IMR-90 (cell line): ENCODE measurements around the gene SH3RF1. TPM values are rescaled to one million over a fixed set of nuclear protein-coding genes. Genes with fewer than 3 reads are reported as not detected.

Experiments
- ATAC-seq: fragments of 200-7000 bp; cut with Tn5 transposase; 2 replicates; pipeline ENCODE4 v1.9.1; 2020; ENCODE audit warnings: low read depth, mild to moderate bottlenecking, moderate library complexity
- BruUV-seq: library from RNA; stranded (reverse); fragments of 400-500 nt; replicated peaks from 2 replicates; lab custom pipeline; 2021; lab: Mats Ljungman, UMichigan
- CTCF ChIA-PET: fragments of 300-600 bp; formaldehyde crosslinking; extraction: SDS; loops from one replicate; lab custom pipeline; 2021; ENCODE audit warnings: antibody characterized with exemption; lab: Yijun Ruan, JAX
- POLR2A ChIA-PET: fragments of 300-600 bp; sonication (Branson Sonifier 250); formaldehyde crosslinking; loops from one replicate; lab custom pipeline; 2022; ENCODE audit warnings: antibody characterized with exemption; ENCODE audit not compliant: unreplicated experiment; lab: Charles Lee
- DNase-seq: peaks from one replicate; pipeline ENCODE4 v3.0.0; 2013
- H2AFZ ChIP-seq: replicated peaks from 2 replicates; pipeline ENCODE3; 2013; ENCODE audit warnings: low read length, mild to moderate bottlenecking; ENCODE audit not compliant: poor library complexity
- H2AK5ac ChIP-seq: 2 replicates; pipeline ENCODE4 v1.6.1; 2013; ENCODE audit warnings: low read depth, low read length, inconsistent platforms
- H2AK9ac ChIP-seq: replicated peaks from 2 replicates; pipeline ENCODE3; 2013; ENCODE audit warnings: mild to moderate bottlenecking, low read depth, low read length, moderate library complexity; ENCODE audit not compliant: poor library complexity
- H2BK120ac ChIP-seq: 2 replicates; pipeline ENCODE4 v1.6.1; 2013; ENCODE audit warnings: low read depth, low read length, inconsistent platforms
- H2BK15ac ChIP-seq: 3 replicates; pipeline ENCODE4 v1.6.1; 2013; ENCODE audit warnings: low read depth, low read length, inconsistent platforms
- H2BK20ac ChIP-seq: 2 replicates; pipeline ENCODE4 v1.6.1; 2013; ENCODE audit warnings: low read depth, mild to moderate bottlenecking, inconsistent platforms, low read length, moderate library complexity
- H2BK5ac ChIP-seq: 2 replicates; pipeline ENCODE4 v1.6.1; 2013; ENCODE audit warnings: mild to moderate bottlenecking, low read depth, low read length, inconsistent platforms; ENCODE audit not compliant: poor library complexity, severe bottlenecking
- H3K14ac ChIP-seq: replicated peaks from 2 replicates; pipeline ENCODE4 v1.6.1; 2013; ENCODE audit warnings: low read depth, low read length, inconsistent platforms
- H3K18ac ChIP-seq: 2 replicates; pipeline ENCODE4 v1.6.1; 2013; ENCODE audit warnings: low read depth, low read length, control low read depth
- H3K23ac ChIP-seq: 2 replicates; pipeline ENCODE4 v1.6.1; 2013; ENCODE audit warnings: low read depth, low read length, inconsistent platforms
- H3K27ac ChIP-seq: 2 replicates; pipeline ENCODE4 v1.5.1; 2013; ENCODE audit warnings: mild to moderate bottlenecking, control low read depth, low read length; ENCODE audit not compliant: insufficient read depth
- H3K27me3 ChIP-seq: 2 replicates; pipeline ENCODE4 v1.6.1; 2013; ENCODE audit warnings: low read length; ENCODE audit not compliant: control insufficient read depth, insufficient read depth
- H3K36me3 ChIP-seq: 2 replicates; pipeline ENCODE4 v1.6.1; 2013; ENCODE audit warnings: low read length, mixed read lengths; ENCODE audit not compliant: control insufficient read depth, insufficient read depth
- H3K4ac ChIP-seq: 2 replicates; pipeline ENCODE4 v1.6.1; 2013; ENCODE audit warnings: low read depth, low read length, inconsistent platforms
- H3K4me1 ChIP-seq: 2 replicates; pipeline ENCODE4 v1.6.1; 2013; ENCODE audit warnings: low read length, mixed read lengths; ENCODE audit not compliant: control insufficient read depth, insufficient read depth
- H3K4me2 ChIP-seq: 2 replicates; pipeline ENCODE4 v1.6.1; 2013; ENCODE audit warnings: low read depth, mild to moderate bottlenecking, control low read depth, low read length, moderate library complexity
- H3K4me3 ChIP-seq: 2 replicates; pipeline ENCODE4 v1.5.1; 2013; ENCODE audit warnings: low read depth, mild to moderate bottlenecking, control low read depth, low read length, moderate library complexity; ENCODE audit not compliant: insufficient read depth
- H3K56ac ChIP-seq: 2 replicates; pipeline ENCODE4 v1.6.1; 2013; ENCODE audit warnings: low read length, inconsistent platforms; ENCODE audit not compliant: insufficient read depth; ENCODE audit errors: extremely low read depth
- H3K79me1 ChIP-seq, 2 experiments: 2 replicates each; pipeline ENCODE4 v1.6.1; 2013; ENCODE audit warnings: low read length in 2 of 2, inconsistent platforms in 1 of 2, low read depth in 1 of 2
- H3K9ac ChIP-seq: 2 replicates; pipeline ENCODE4 v1.6.1; 2013; ENCODE audit warnings: low read depth, low read length, control low read depth
- H3K9me1 ChIP-seq: 2 replicates; pipeline ENCODE4 v1.6.1; 2013; ENCODE audit warnings: low read length, inconsistent platforms; ENCODE audit not compliant: insufficient read depth
- H3K9me3 ChIP-seq: 2 replicates; pipeline ENCODE4 v1.6.1; 2013; ENCODE audit warnings: low read length; ENCODE audit not compliant: control insufficient read depth, insufficient read depth
- H4K20me1 ChIP-seq: 2 replicates; pipeline ENCODE4 v1.6.1; 2013; ENCODE audit warnings: low read length, inconsistent platforms; ENCODE audit not compliant: insufficient read depth
- H4K5ac ChIP-seq: 2 replicates; pipeline ENCODE4 v1.6.1; 2013; ENCODE audit warnings: mild to moderate bottlenecking, low read depth, low read length, control low read depth
- H4K8ac ChIP-seq, 2 experiments: 2 replicates each; pipeline ENCODE4 v1.6.1; 2013; ENCODE audit warnings: low read depth in 2 of 2, low read length in 2 of 2, control low read depth in 1 of 2, inconsistent platforms in 1 of 2
- H4K91ac ChIP-seq: 2 replicates; pipeline ENCODE4 v1.6.1; 2013; ENCODE audit warnings: low read depth, low read length, inconsistent platforms; ENCODE audit not compliant: insufficient read depth
- CHD1 ChIP-seq: IDR thresholded peaks from 2 replicates; pipeline ENCODE4 v1.6.1; 2012; ENCODE audit warnings: low read depth, low read length, improper control_type of control experiment
- MAFK ChIP-seq: IDR thresholded peaks from 2 replicates; pipeline ENCODE4 v1.6.1; 2012; ENCODE audit warnings: low read depth, low read length, improper control_type of control experiment
- SMC3 ChIP-seq: fragments of 150-350 bp; IDR thresholded peaks from 2 replicates; pipeline ENCODE4 v1.6.1; 2016; ENCODE audit warnings: low read depth, mild to moderate bottlenecking, antibody characterized with exemption, low read length, moderate library complexity
- WGBS, 2 experiments: methylation state at CpG; one replicate each; pipeline versions ENCODE4 v1.1.5 to v1.1.7; 2013; ENCODE audit warnings: missing lambda C conversion rate in 2 of 2; ENCODE audit not compliant: insufficient read length in 1 of 2; ENCODE audit errors: extremely low coverage in 2 of 2; 5-methylcytosine and 5-hydroxymethylcytosine counted together
- dilution Hi-C: fragments of 300-500 bp; cut with HindIII; formaldehyde crosslinking; loops from one replicate; pipeline ENCODE4 v1.14.3; 2018; ENCODE audit warnings: low sequenced_read_pairs; ENCODE audit not compliant: unreplicated experiment
- in situ Hi-C: fragments of 300-500 bp; cut with MboI; formaldehyde crosslinking; loops from 3 replicates; pipeline ENCODE4 v1.14.3; 2019; ENCODE audit warnings: low sequenced_read_pairs, inconsistent platforms, mixed read lengths
- intact Hi-C: fragments of 100-400 bp; cut with micrococcal nuclease; formaldehyde crosslinking; loops from 2 replicates; pipeline ENCODE4 v1.10.0; 2022
- polyA plus RNA-seq, 3 experiments: library from polyadenylated mRNA; depleted of rRNA; stranded (reverse); fragments of >200 nt; gene quantifications; 2 replicates each; pipeline ENCODE4 v1.2.3, GENCODE V29; 2012; ENCODE audit warnings: low replicate concordance in 1 of 3
- total RNA-seq: library from RNA; depleted of rRNA; stranded (reverse); fragments of >200 nt; gene quantifications from 2 replicates; pipeline ENCODE4 v1.2.3, GENCODE V29; 2012
- TF ChIP-seq, protein P1 (sequence below): conservative IDR thresholded peaks from 2 replicates; pipeline ENCODE4 v1.5.1; 2012; ENCODE audit warnings: mild to moderate bottlenecking, low read depth, low read length, improper control_type of control experiment

SH3RF1 gene
- total and polyA plus RNA-seq, 2 of the 4 experiments (the other 2 are of a cell fraction) = 22.0 to 29.8 TPM

DNA sequence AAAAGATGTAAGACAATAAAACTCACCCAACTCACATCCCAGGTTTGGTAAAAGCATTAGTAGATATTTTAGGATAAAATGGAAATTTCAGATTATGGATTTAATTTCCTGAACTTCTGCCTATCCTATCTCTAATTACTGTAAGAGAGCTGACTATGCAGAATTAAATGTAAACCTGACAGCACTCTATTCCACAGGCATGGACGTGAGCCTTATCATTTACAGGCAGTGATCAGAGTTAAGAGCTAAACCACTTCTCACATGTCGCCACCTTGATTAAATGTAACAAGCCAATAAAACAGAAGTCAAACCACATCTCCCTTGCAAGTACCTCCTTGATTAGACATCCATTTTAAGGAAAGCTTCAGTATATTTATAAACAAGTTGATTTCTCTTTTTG, 163.2 kb downstream of the SH3RF1 start:
- Histone ChIP-seq H2BK5ac (no peak overlapping the region), H3K36me3 (peaks cover 26% of the 10 kb centered on the region), H3K27me3 (no peaks in the 10 kb centered on the region), H2BK15ac (no peak overlapping the region), H2AK9ac (no peak overlapping the region), H3K56ac (no peak overlapping the region), H3K18ac (no peak overlapping the region), H2BK20ac (no peak overlapping the region), H4K20me1 (peaks cover 5% of the 10 kb centered on the region; the same call in 1 of the 2 replicates), H2AK5ac (no peak overlapping the region), H3K4me3 (no peak overlapping the region), H3K23ac (no peak overlapping the region), H3K4ac (no peak overlapping the region), H3K9ac (no peak overlapping the region), H2AFZ (no peak overlapping the region), H4K91ac (no peak overlapping the region), H2BK120ac (no peak overlapping the region), H3K9me1 (peaks cover 9% of the 10 kb centered on the region), H3K4me2 (no peak overlapping the region), H3K4me1 (peaks cover 2% of the 10 kb centered on the region; the same call in 1 of the 2 replicates), H3K9me3 (no peaks in the 10 kb centered on the region), H3K27ac (no peak overlapping the region), H3K79me1 (peaks cover 45 to 46% of the 10 kb centered on the region in 2 experiments), H4K5ac (no peak overlapping the region), H4K8ac (no peak overlapping the region), H3K14ac (no peak overlapping the region)
- WGBS, 2 experiments = 80% methylated on average over 1 of the region's 2 CpGs; no CpG with 5 or more reads in 1 of the 2 experiments
- POLR2A ChIA-PET = no interaction called here
- no peak for TF ChIP-seq CHD1
- TF ChIP-seq MAFK = peak; percentile 68
- no peak for TF ChIP-seq SMC3
- TF ChIP-seq, protein P1, sequence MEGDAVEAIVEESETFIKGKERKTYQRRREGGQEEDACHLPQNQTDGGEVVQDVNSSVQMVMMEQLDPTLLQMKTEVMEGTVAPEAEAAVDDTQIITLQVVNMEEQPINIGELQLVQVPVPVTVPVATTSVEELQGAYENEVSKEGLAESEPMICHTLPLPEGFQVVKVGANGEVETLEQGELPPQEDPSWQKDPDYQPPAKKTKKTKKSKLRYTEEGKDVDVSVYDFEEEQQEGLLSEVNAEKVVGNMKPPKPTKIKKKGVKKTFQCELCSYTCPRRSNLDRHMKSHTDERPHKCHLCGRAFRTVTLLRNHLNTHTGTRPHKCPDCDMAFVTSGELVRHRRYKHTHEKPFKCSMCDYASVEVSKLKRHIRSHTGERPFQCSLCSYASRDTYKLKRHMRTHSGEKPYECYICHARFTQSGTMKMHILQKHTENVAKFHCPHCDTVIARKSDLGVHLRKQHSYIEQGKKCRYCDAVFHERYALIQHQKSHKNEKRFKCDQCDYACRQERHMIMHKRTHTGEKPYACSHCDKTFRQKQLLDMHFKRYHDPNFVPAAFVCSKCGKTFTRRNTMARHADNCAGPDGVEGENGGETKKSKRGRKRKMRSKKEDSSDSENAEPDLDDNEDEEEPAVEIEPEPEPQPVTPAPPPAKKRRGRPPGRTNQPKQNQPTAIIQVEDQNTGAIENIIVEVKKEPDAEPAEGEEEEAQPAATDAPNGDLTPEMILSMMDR = no peak
- CTCF ChIA-PET = no interaction called here
- in situ Hi-C loops = no loop called here
- intact Hi-C loops = no loop called here
- dilution Hi-C loops = no loop called here
- DNase-seq (no peak), ATAC-seq (no peak)
- BruUV-seq = no TSS peak
